HCT116 (cell line): ENCODE measurements around the gene SNX8. TPM values are rescaled to one million over a fixed set of nuclear protein-coding genes. Genes with fewer than 3 reads are reported as not detected.

Experiments
- ATAC-seq: fragments of 200-7000 bp; cut with Tn5 transposase; 2 replicates; pipeline ENCODE4 v1.9.1; 2020; ENCODE audit warnings: mild to moderate bottlenecking, moderate library complexity
- BruUV-seq: library from RNA; stranded (reverse); fragments of 400-500 nt; replicated peaks from 2 replicates; lab custom pipeline; 2021; lab: Mats Ljungman, UMichigan
- CTCF ChIA-PET: fragments of 300-600 bp; sonication (Branson Sonifier 250); formaldehyde crosslinking; loops from one replicate; lab custom pipeline; 2021; ENCODE audit warnings: antibody characterized with exemption; lab: Charles Lee
- POLR2A ChIA-PET: fragments of 300-600, 350-600 bp; sonication (Branson Sonifier 250); formaldehyde crosslinking; loops from one replicate; lab custom pipeline; 2021; ENCODE audit warnings: antibody characterized with exemption; lab: Charles Lee
- RAD21 ChIA-PET, 2 experiments: fragments of 300-600 bp; sonication (Branson Sonifier 250); formaldehyde crosslinking; loops; one replicate each; lab custom pipeline; 2023; ENCODE audit warnings: low total read pairs in 2 of 2; ENCODE audit not compliant: uncharacterized antibody in 2 of 2, unreplicated experiment in 2 of 2, low non-redundant PET in 1 of 2; lab: Charles Lee
- DNase-seq: peaks from one replicate; pipeline ENCODE4 v3.0.0-alpha.2; 2010; ENCODE audit warnings: low read depth, low spot score
- H2AFZ ChIP-seq: fragments of 200-600 bp; shearing (Covaris generic), sonication (generic); 2 replicates; pipeline ENCODE4 v1.6.1; 2017; ENCODE audit warnings: low read depth, mixed run types, mixed read lengths, antibody characterized with exemption, low read length; ENCODE audit not compliant: poor library complexity, severe bottlenecking
- H3K27ac ChIP-seq: 2 replicates; pipeline ENCODE4 v1.5.1; 2012; ENCODE audit warnings: low read depth, low read length
- H3K27me3 ChIP-seq: fragments of 200-600 bp; sonication (generic); 2 replicates; pipeline ENCODE4 v1.6.1; 2016; ENCODE audit warnings: mixed run types, low read length, mixed read lengths; ENCODE audit not compliant: insufficient read depth
- H3K36me3 ChIP-seq, 2 experiments: fragments of 200-500 bp in 1 of 2; fragments of 200-600 bp in 1 of 2; sonication (Bioruptor generic) in 1 of 2; sonication (generic) in 1 of 2; 2 replicates each; pipeline versions ENCODE4 v1.5.1 to v1.6.1; 2014 to 2016; ENCODE audit warnings: low read length in 2 of 2, inconsistent platforms in 1 of 2, mixed read lengths in 1 of 2, mixed run types in 1 of 2; ENCODE audit not compliant: insufficient read depth in 2 of 2, control insufficient read depth in 1 of 2
- H3K4me1 ChIP-seq, 2 experiments: fragments of 200-600 bp in 1 of 2; sonication (generic) in 1 of 2; 2 replicates each; pipeline versions ENCODE4 v1.5.1 to v1.6.1; 2012 to 2017; ENCODE audit warnings: low read length in 2 of 2, inconsistent platforms in 1 of 2, mild to moderate bottlenecking in 1 of 2, mixed read lengths in 1 of 2, mixed run types in 1 of 2, moderate library complexity in 1 of 2; ENCODE audit not compliant: insufficient read depth in 2 of 2, control insufficient read depth in 1 of 2
- H3K4me2 ChIP-seq: fragments of 200-600 bp; sonication (generic); 2 replicates; pipeline ENCODE4 v1.6.1; 2017; ENCODE audit warnings: mixed run types, low read length, mixed read lengths
- H3K4me3 ChIP-seq, 2 experiments: fragments of 200-600 bp in 1 of 2; sonication (generic) in 1 of 2; replicated peaks in 1 of 2; 2 replicates each; pipeline ENCODE4 v1.5.1; 2011 to 2016; ENCODE audit warnings: low read length in 2 of 2, control low read depth in 1 of 2, low read depth in 1 of 2, mild to moderate bottlenecking in 1 of 2, mixed read lengths in 1 of 2, mixed run types in 1 of 2
- H3K79me2 ChIP-seq: fragments of 200-600 bp; sonication (generic); 2 replicates; pipeline ENCODE4 v1.6.1; 2017; ENCODE audit warnings: mild to moderate bottlenecking, mixed run types, low read length, moderate library complexity, mixed read lengths; ENCODE audit not compliant: insufficient read depth
- H3K9ac ChIP-seq: fragments of 200-600 bp; sonication (generic); 2 replicates; pipeline ENCODE4 v1.6.1; 2016; ENCODE audit warnings: low read length, mixed read lengths
- H3K9me2 ChIP-seq: fragments of 200-600 bp; sonication (generic), shearing (Covaris generic); 2 replicates; pipeline ENCODE4 v1.6.1; 2017; ENCODE audit warnings: mixed run types, mild to moderate bottlenecking, moderate library complexity; ENCODE audit not compliant: insufficient read depth
- H3K9me3 ChIP-seq, 2 experiments: fragments of 200-500 bp in 1 of 2; fragments of 200-600 bp in 1 of 2; sonication (Bioruptor generic) in 1 of 2; sonication (generic) in 1 of 2; 2 replicates each; pipeline ENCODE4 v1.6.1; 2014 to 2017; ENCODE audit warnings: low read length in 2 of 2, mixed read lengths in 2 of 2, inconsistent platforms in 1 of 2, low read depth in 1 of 2, mild to moderate bottlenecking in 1 of 2, mixed run types in 1 of 2, moderate library complexity in 1 of 2; ENCODE audit not compliant: control insufficient read depth in 1 of 2, insufficient read depth in 1 of 2
- H4K20me1 ChIP-seq: fragments of 200-600 bp; sonication (generic), shearing (Covaris generic); 2 replicates; pipeline ENCODE4 v1.6.1; 2017; ENCODE audit warnings: mixed run types, mild to moderate bottlenecking, moderate library complexity; ENCODE audit not compliant: insufficient read depth
- ATF3 ChIP-seq: IDR thresholded peaks from 2 replicates; pipeline ENCODE4 v1.6.1; 2012
- FOSL1 ChIP-seq: IDR thresholded peaks from 2 replicates; pipeline ENCODE4 v1.6.1; 2012; ENCODE audit warnings: low read depth
- RAD21 ChIP-seq: IDR thresholded peaks from 2 replicates; pipeline ENCODE4 v1.6.1; 2012; ENCODE audit warnings: low read depth, mild to moderate bottlenecking
- REST ChIP-seq: IDR thresholded peaks from 2 replicates; pipeline ENCODE4 v1.6.1; 2012; ENCODE audit warnings: low read depth
- SRF ChIP-seq: IDR thresholded peaks from 2 replicates; pipeline ENCODE4 v1.6.1; 2012; ENCODE audit warnings: low read depth
- YY1 ChIP-seq: IDR thresholded peaks from 2 replicates; pipeline ENCODE4 v1.6.1; 2011; ENCODE audit warnings: low read length, low read depth, moderate library complexity, mild to moderate bottlenecking; ENCODE audit not compliant: insufficient replicate concordance; ENCODE audit errors: extremely low read depth
- intact Hi-C: fragments of 100-400 bp; cut with micrococcal nuclease; formaldehyde crosslinking; loops from 2 replicates; pipeline ENCODE4 v1.10.0; 2022
- total RNA-seq: library from RNA; stranded (reverse); gene quantifications from one replicate; pipeline ENCODE4 v1.2.1, GENCODE V29; 2021; ENCODE audit not compliant: unreplicated experiment

SNX8 gene
- total RNA-seq, 1 experiment from 2014 or later = 41.7 TPM

GRCh38 chr7:2251841-2252771 lies 62.1 kb downstream of the SNX8 start:
- H2AFZ ChIP-seq = no peak overlapping the region
- intact Hi-C loops = no loop called here
- H3K4me3 ChIP-seq = no peak overlapping the region
- no peak for DNase-seq
- no peaks in the 10 kb centered on the region for H4K20me1 ChIP-seq
- ChIA-PET POLR2A (no interaction called here), RAD21 (no interaction called here), CTCF (no interaction called here)
- no peaks in the 10 kb centered on the region for H3K79me2 ChIP-seq
- no TSS peak for BruUV-seq
- no peak overlapping the region for H3K27ac ChIP-seq
- H3K9me3 ChIP-seq = no peaks in the 10 kb centered on the region
- H3K4me1 ChIP-seq = peaks cover 6 to 20% of the 10 kb centered on the region in 2 experiments; a peak in 3 of 4 replicates
- no peak overlapping the region for H3K9ac ChIP-seq
- no peaks in the 10 kb centered on the region for H3K9me2 ChIP-seq
- H3K36me3 ChIP-seq = no peaks in the 10 kb centered on the region
- H3K4me2 ChIP-seq = no peak overlapping the region
- no peak for ATAC-seq
- TF ChIP-seq FOSL1 = no peak
- TF ChIP-seq ATF3 = no peak
- no peak for TF ChIP-seq REST
- no peak for TF ChIP-seq YY1
- TF ChIP-seq RAD21 = no peak
- no peak for TF ChIP-seq SRF
- TF ChIP-seq, all 23 proteins: peak for 0
- no peaks in the 10 kb centered on the region for H3K27me3 ChIP-seq
